Stomach (tissue), 4 donors: Measurements from ENCODE around the gene LRRC4C.

Experiments
- POLR2A ChIP-seq, 4 donors: fragments of 450-650 bp; IDR thresholded peaks; one replicate each; pipeline ENCODE4 v1.6.1; 2016; ENCODE audit warnings: antibody characterized with exemption in 4 of 4, control low read depth in 2 of 4, mild to moderate bottlenecking in 1 of 4, moderate library complexity in 1 of 4
- POLR2AphosphoS5 ChIP-seq, 3 donors: sonication (generic); formaldehyde crosslinking; IDR thresholded peaks; one replicate each; pipeline ENCODE4 v1.6.1; 2016; ENCODE audit warnings: antibody characterized with exemption in 3 of 3
- TF ChIP-seq, protein P1 (sequence below), 7 experiments: fragments of 450-650 bp in 4 of 7; fragments of 200-600 bp in 3 of 7; sonication (generic) in 3 of 7; IDR thresholded peaks; one replicate each; pipeline ENCODE4 v1.5.1; 2016 to 2019; ENCODE audit warnings: antibody characterized with exemption in 7 of 7, control low read depth in 2 of 7, mild to moderate bottlenecking in 1 of 7

GRCh38 chr11:41206388-41206787, 253.1 kb downstream of the LRRC4C start:
- TF ChIP-seq POLR2A (IDR thresholded peaks at IDR 0.05) (no peak), POLR2AphosphoS5 (IDR thresholded peaks at IDR 0.05) (no peak)
- TF ChIP-seq, protein P1, sequence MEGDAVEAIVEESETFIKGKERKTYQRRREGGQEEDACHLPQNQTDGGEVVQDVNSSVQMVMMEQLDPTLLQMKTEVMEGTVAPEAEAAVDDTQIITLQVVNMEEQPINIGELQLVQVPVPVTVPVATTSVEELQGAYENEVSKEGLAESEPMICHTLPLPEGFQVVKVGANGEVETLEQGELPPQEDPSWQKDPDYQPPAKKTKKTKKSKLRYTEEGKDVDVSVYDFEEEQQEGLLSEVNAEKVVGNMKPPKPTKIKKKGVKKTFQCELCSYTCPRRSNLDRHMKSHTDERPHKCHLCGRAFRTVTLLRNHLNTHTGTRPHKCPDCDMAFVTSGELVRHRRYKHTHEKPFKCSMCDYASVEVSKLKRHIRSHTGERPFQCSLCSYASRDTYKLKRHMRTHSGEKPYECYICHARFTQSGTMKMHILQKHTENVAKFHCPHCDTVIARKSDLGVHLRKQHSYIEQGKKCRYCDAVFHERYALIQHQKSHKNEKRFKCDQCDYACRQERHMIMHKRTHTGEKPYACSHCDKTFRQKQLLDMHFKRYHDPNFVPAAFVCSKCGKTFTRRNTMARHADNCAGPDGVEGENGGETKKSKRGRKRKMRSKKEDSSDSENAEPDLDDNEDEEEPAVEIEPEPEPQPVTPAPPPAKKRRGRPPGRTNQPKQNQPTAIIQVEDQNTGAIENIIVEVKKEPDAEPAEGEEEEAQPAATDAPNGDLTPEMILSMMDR (IDR thresholded peaks at IDR 0.05), result no peak
